OCI-LY3 (cell line): Measurements from ENCODE around the gene PDLIM5.

Experiments
- H2AFZ ChIP-seq: fragments of 200-600, 300-600 bp; shearing (Covaris generic); 2 replicates; pipeline ENCODE4 v1.6.0; 2014; ENCODE audit warnings: antibody characterized with exemption, low read depth, low read length
- H3K27ac ChIP-seq: fragments of 200-600, 300-600 bp; sonication (generic); 2 replicates; pipeline ENCODE4 v1.5.1; 2014; ENCODE audit warnings: mild to moderate bottlenecking, low read length, moderate library complexity, mixed read lengths
- H3K27me3 ChIP-seq: fragments of 200-600, 300-600 bp; sonication (generic); 2 replicates; pipeline ENCODE4 v1.6.1; 2014; ENCODE audit warnings: low read depth, low read length, mixed read lengths
- H3K36me3 ChIP-seq: fragments of 200-600, 300-600 bp; sonication (generic); replicated peaks from 2 replicates; pipeline ENCODE3; 2014; ENCODE audit warnings: low read depth, low read length, mixed read lengths
- H3K4me1 ChIP-seq: fragments of 300-600, 200-600 bp; sonication (generic); 2 replicates; pipeline ENCODE4 v1.6.1; 2014; ENCODE audit warnings: low read length, mixed read lengths
- H3K4me2 ChIP-seq: fragments of 200-600, 300-600 bp; sonication (generic); 2 replicates; pipeline ENCODE4 v1.6.1; 2014; ENCODE audit warnings: low read length, mixed read lengths
- H3K4me3 ChIP-seq: fragments of 300-600, 200-600 bp; sonication (generic); 2 replicates; pipeline ENCODE4 v1.5.1; 2014; ENCODE audit warnings: antibody characterized with exemption, mild to moderate bottlenecking, low read length, moderate library complexity
- H3K79me2 ChIP-seq: fragments of 300-600, 200-600 bp; shearing (Covaris generic); 2 replicates; pipeline ENCODE4 v1.6.1; 2014; ENCODE audit warnings: mild to moderate bottlenecking, low read length, mixed read lengths
- H3K9ac ChIP-seq: fragments of 300-600, 200-600 bp; shearing (Covaris generic); 2 replicates; pipeline ENCODE4 v1.6.0; 2014; ENCODE audit warnings: mild to moderate bottlenecking, low read length, moderate library complexity
- H3K9me3 ChIP-seq: fragments of 200-600, 300-600 bp; shearing (Covaris generic); 2 replicates; pipeline ENCODE4 v1.6.1; 2014; ENCODE audit warnings: low read length, mixed read lengths; ENCODE audit not compliant: insufficient read depth
- H4K20me1 ChIP-seq: fragments of 200-600, 300-600 bp; sonication (generic); 2 replicates; pipeline ENCODE4 v1.6.1; 2016; ENCODE audit warnings: low read length, mixed read lengths; ENCODE audit not compliant: insufficient read depth
- CTCF ChIP-seq: fragments of 200-600, 300-600 bp; sonication (generic); IDR thresholded peaks from 2 replicates; pipeline ENCODE4 v1.5.1; 2014; ENCODE audit warnings: antibody characterized with exemption, low read length, low read depth
- EZH2phosphoT487 ChIP-seq: fragments of 200-600 bp; shearing (Covaris generic); IDR thresholded peaks from 2 replicates; pipeline ENCODE4 v1.6.1; 2018; ENCODE audit warnings: antibody characterized with exemption, mixed run types, low read depth

Gene PDLIM5

GRCh38 chr4:94686086-94686485 is 234.3 kb downstream of the PDLIM5 start:
- H3K4me2 ChIP-seq, result no peak overlapping the region
- no peak for TF ChIP-seq EZH2phosphoT487
- TF ChIP-seq CTCF, result no peak
- no peaks in the 10 kb centered on the region for H3K9me3 ChIP-seq
- no peaks in the 10 kb centered on the region for H3K36me3 ChIP-seq
- no peaks in the 10 kb centered on the region for H4K20me1 ChIP-seq
- H2AFZ ChIP-seq, result no peak overlapping the region
- no peaks in the 10 kb centered on the region for H3K27me3 ChIP-seq
- H3K27ac ChIP-seq, result no peak overlapping the region
- H3K79me2 ChIP-seq, result no peaks in the 10 kb centered on the region
- H3K4me3 ChIP-seq, result no peak overlapping the region
- H3K4me1 ChIP-seq, result peaks cover 17% of the 10 kb centered on the region
- H3K9ac ChIP-seq, result no peak overlapping the region

DNA sequence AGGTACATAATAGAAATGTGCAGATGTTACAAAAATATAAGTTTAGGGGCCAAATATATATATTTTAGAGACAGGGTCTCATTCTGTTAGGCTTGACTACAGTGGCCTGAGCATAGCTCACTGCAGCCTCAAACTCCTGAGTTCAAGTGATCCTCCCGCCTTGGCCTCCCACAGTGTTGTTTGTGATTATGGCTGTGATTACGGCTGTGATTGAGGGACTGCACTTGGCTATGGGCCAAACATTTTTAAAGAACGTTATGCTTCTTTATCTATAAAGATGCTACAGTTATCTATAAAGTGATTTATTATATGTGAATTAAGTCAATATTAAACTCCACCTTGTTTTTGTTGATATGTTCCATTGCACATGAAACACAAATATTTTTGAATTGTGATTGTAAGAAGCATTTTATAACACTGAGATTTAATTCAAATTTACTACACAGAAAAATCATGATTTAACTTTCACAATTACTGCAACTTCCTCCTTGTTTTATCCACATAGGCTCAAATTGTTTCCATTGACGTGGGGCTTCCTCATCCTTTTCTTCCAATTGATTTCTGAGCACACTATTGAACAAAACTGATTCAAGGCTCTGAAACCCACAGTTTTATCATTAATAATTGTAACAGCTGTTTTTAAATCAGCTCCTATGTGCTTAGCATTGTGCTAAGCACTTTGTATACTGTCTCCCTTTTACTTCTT is 237.6 kb downstream of the PDLIM5 start:
- Histone ChIP-seq H3K9ac (no peak overlapping the region), H3K27ac (no peak overlapping the region), H3K27me3 (no peaks in the 10 kb centered on the region), H4K20me1 (no peaks in the 10 kb centered on the region), H3K79me2 (no peaks in the 10 kb centered on the region), H3K9me3 (no peaks in the 10 kb centered on the region), H3K4me1 (peaks cover 17% of the 10 kb centered on the region), H2AFZ (no peak overlapping the region), H3K4me3 (no peak overlapping the region), H3K36me3 (no peaks in the 10 kb centered on the region), H3K4me2 (peak overlapping the region; percentile 28)
- no peak for TF ChIP-seq CTCF
- TF ChIP-seq EZH2phosphoT487, result no peak

DNA sequence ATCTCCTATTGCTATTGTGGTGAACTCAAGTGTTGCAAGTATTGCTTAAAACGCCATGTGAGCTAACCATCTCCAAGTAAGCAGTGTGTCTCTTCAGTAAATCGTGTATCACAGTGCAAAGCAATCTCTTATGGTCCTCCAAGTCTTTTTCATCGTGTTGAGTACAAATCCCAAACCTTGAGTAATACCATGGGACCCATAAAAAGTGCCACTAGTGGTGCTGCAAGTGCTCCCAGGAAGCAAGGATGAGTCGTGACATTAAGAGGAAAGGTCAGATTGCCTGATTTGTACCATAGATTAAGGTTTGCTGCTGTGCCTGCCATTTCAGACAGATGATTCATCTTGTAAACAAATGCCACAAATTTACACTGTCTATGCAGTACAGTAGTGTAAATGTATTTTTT is 239.1 kb downstream of the PDLIM5 start:
- TF ChIP-seq CTCF (no peak), EZH2phosphoT487 (no peak)
- Histone ChIP-seq H3K27me3 (no peaks in the 10 kb centered on the region), H3K4me1 (peaks cover 17% of the 10 kb centered on the region), H3K9ac (no peak overlapping the region), H3K79me2 (no peaks in the 10 kb centered on the region), H3K27ac (no peak overlapping the region), H3K4me3 (no peak overlapping the region), H3K9me3 (no peaks in the 10 kb centered on the region), H3K4me2 (no peak overlapping the region), H4K20me1 (no peaks in the 10 kb centered on the region), H2AFZ (no peak overlapping the region), H3K36me3 (no peaks in the 10 kb centered on the region)

GRCh38 chr4:94691552-94691951 is 239.8 kb downstream of the PDLIM5 start:
- Histone ChIP-seq H3K27ac (no peak overlapping the region), H3K4me2 (no peak overlapping the region), H3K36me3 (no peaks in the 10 kb centered on the region), H3K27me3 (no peaks in the 10 kb centered on the region), H3K9ac (no peak overlapping the region), H3K79me2 (no peaks in the 10 kb centered on the region), H3K9me3 (no peaks in the 10 kb centered on the region), H2AFZ (no peak overlapping the region), H3K4me3 (no peak overlapping the region), H3K4me1 (peaks cover 17% of the 10 kb centered on the region), H4K20me1 (no peaks in the 10 kb centered on the region)
- no peak for TF ChIP-seq EZH2phosphoT487
- TF ChIP-seq CTCF, result no peak
